Activated CD4-positive, alpha-beta T cell treated with anti-CD3 and anti-CD28 coated beads for 36 hours (primary cell): ENCODE measurements around the gene PARP2. TPM values are rescaled to one million over a fixed set of nuclear protein-coding genes. Genes with fewer than 3 reads are reported as not detected.

Experiments
- ATAC-seq: fragments of 200-7000 bp; cut with Tn5 transposase; one replicate; pipeline ENCODE4 v1.10.0; 2021; ENCODE audit warnings: mild to moderate bottlenecking, moderate library complexity
- CTCF ChIA-PET: fragments of 350-600 bp; sonication (Branson Sonifier 250); formaldehyde crosslinking; loops from one replicate; lab custom pipeline; 2021; ENCODE audit warnings: antibody characterized with exemption; lab: Charles Lee
- POLR2A ChIA-PET: fragments of 350-600 bp; sonication (Branson Sonifier 250); formaldehyde crosslinking; loops from one replicate; lab custom pipeline; 2021; ENCODE audit warnings: antibody characterized with exemption, inconsistent platforms; lab: Charles Lee
- DNase-seq: peaks from one replicate; pipeline ENCODE4 v3.0.0-alpha.2; 2020
- H3K27ac Mint-ChIP-seq: one replicate; pipeline ENCODE4 v1.8.0; 2021; ENCODE audit warnings: mixed read lengths
- H3K27me3 Mint-ChIP-seq: one replicate; pipeline ENCODE4 v1.8.0; 2021; ENCODE audit warnings: mixed read lengths
- H3K36me3 Mint-ChIP-seq: one replicate; pipeline ENCODE4 v1.8.0; 2021; ENCODE audit warnings: low read depth, mixed read lengths
- H3K4me1 Mint-ChIP-seq: one replicate; pipeline ENCODE4 v1.8.0; 2021; ENCODE audit warnings: mixed read lengths
- H3K4me3 Mint-ChIP-seq: one replicate; pipeline ENCODE4 v1.8.0; 2021; ENCODE audit warnings: mild to moderate bottlenecking, moderate library complexity, mixed read lengths
- H3K9me3 Mint-ChIP-seq: one replicate; pipeline ENCODE4 v1.8.0; 2021; ENCODE audit warnings: low read depth, mixed read lengths
- intact Hi-C, 2 experiments: fragments of 100-400 bp; cut with DNase I in 1 of 2; cut with micrococcal nuclease in 1 of 2; formaldehyde crosslinking; loops; one replicate each; pipeline versions ENCODE4 v1.14.2 to v1.15.1; 2022 to 2024; cut with DNase I, micrococcal nuclease
- total RNA-seq, 2 experiments: library from RNA; stranded (reverse); gene quantifications; one replicate each; pipeline ENCODE4 v1.2.3, GENCODE V29; 2021

The PARP2 gene
- total RNA-seq, 2 experiments from 2014 or later = 39.4 to 41.8 TPM

DNA sequence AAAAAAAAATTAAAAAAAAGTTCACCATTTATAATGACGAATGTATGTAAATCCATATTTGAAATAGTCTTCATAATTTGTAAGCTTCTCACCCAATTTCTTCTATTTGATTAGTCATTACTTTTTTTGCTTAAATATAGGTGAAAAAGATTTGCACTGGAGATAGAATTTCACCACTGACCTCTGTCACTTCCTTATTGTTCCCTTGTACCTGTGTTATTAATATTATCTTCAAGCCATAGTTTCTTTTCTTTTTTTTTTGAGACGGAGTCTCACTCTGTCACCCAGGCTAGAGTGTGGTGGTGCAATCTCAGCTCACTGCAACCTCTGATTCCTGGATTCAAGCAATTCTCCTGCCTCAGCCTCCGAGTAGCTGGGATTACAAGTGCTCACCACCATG lies 54.1 kb downstream of the PARP2 start:
- no peak for ATAC-seq
- POLR2A ChIA-PET = no interaction called here

DNA sequence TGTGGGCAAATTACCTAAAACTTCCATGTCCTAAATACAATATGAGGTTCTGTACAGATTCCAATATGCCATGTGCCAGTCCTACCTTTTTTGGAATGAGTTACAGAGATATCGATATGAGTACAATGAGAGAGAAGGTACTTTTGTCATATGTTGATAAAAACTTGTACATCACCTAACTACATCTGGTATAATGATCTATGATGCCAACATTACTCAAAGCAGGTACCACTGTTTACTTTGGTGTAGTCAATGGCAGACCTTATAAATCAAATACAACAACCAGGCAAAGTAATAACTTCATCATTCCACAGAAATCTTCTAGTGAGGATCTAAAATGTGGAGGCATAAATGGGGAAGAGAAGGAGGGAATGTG lies 57.1 kb downstream of the PARP2 start:
- POLR2A ChIA-PET = interaction anchor here (0.6 to 1.0 kb wide), 2 partner anchors 55 to 71 kb away, joined by 4 to 9 read pairs; partner anchors contain the start of genes APEX1 and OSGEP
- ATAC-seq (peak; percentile 76), DNase-seq (no peak)
- Mint-ChIP-seq H3K36me3 (peaks cover 58% of the 10 kb centered on the region), H3K4me3 (peak overlapping the region; percentile 29), H3K27ac (peak overlapping the region; percentile 88), H3K4me1 (peaks cover 33% of the 10 kb centered on the region), H3K9me3 (no peaks in the 10 kb centered on the region), H3K27me3 (no peaks in the 10 kb centered on the region)
- CTCF ChIA-PET = interaction anchor here (0.7 to 2.8 kb wide), 5 partner anchors 9 to 195 kb away, joined by 3 to 25 read pairs (median 5); partner anchors contain the start of gene TEP1
- intact Hi-C loops = loop anchor here (2.0 to 5.0 kb wide), 5 partner anchors 54 to 210 kb away; partner anchors contain the start of genes APEX1 (in 1 of the 2), OSGEP (in 1 of the 2), PARP2 (in 1 of the 2) and PNP (in 1 of the 2)

More for the DNA sequence above, 54.1 kb downstream of the PARP2 start:
- CTCF ChIA-PET = interaction anchor here (0.7 kb wide), 1 partner anchor 282 kb away, joined by 3 read pairs; no protein-coding TSS in a partner anchor
- H3K36me3 Mint-ChIP-seq = peaks cover 41% of the 10 kb centered on the region
- H3K27ac Mint-ChIP-seq = no peak overlapping the region
- intact Hi-C loops = no loop called here
- no peaks in the 10 kb centered on the region for H3K27me3 Mint-ChIP-seq
- H3K9me3 Mint-ChIP-seq = no peaks in the 10 kb centered on the region
- no peak for DNase-seq
- H3K4me1 Mint-ChIP-seq = peaks cover 23% of the 10 kb centered on the region
- H3K4me3 Mint-ChIP-seq = no peak overlapping the region

DNA sequence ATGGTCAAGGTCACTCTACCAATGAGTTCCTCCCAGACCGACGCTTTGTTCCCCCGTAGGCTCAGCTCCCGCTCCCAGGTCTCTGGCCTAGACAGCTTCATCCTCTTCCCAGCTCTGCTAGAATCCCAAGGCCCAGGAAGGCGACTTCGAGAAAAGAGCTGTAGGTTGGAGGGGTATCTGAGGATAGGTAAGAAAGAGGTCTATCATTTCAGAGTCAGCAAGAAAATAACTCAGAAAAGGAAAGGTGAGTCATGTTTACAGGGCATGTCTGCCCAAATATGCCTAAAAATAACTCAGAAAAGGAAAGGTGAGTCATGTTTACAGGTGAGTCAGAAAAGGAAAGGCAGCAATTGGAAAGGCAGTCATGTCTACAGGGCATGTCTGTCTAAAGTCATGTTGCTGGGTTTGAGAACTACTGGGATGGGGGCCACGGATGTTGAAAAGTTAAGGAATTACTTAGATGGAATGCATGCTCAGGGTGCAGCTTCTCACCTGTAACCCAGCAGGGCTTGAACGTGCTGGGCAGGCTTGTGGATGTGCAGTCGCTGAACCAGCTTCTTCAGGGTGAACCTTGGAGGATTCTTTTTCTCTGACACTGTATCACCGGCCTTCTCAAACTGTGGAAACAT lies 57.6 kb downstream of the PARP2 start:
- H3K27me3 Mint-ChIP-seq = no peaks in the 10 kb centered on the region
- peak overlapping the region; percentile 88 for H3K27ac Mint-ChIP-seq
- peak overlapping the region; percentile 29 for H3K4me3 Mint-ChIP-seq
- ChIA-PET CTCF (interaction anchor here (0.7 to 2.8 kb wide), 7 partner anchors 9 to 195 kb away, joined by 3 to 25 read pairs (median 3); partner anchors contain the start of gene TEP1), POLR2A (interaction anchor here (0.6 to 1.0 kb wide), 3 partner anchors 54 to 209 kb away, joined by 3 to 9 read pairs (median 4); partner anchors contain the start of genes APEX1 and OSGEP)
- intact Hi-C loops = loop anchor here (1.0 to 5.0 kb wide), 10 partner anchors 12 to 210 kb away; partner anchors contain the start of genes APEX1 (in 2 of the 2), PARP2 (in 2 of the 2), TEP1 (in 2 of the 2) and CCNB1IP1 (in 1 of the 2)
- peak; percentile 95 for ATAC-seq
- H3K36me3 Mint-ChIP-seq = peaks cover 56% of the 10 kb centered on the region
- no peaks in the 10 kb centered on the region for H3K9me3 Mint-ChIP-seq
- peaks cover 34% of the 10 kb centered on the region for H3K4me1 Mint-ChIP-seq
- peak; percentile 37 for DNase-seq

DNA sequence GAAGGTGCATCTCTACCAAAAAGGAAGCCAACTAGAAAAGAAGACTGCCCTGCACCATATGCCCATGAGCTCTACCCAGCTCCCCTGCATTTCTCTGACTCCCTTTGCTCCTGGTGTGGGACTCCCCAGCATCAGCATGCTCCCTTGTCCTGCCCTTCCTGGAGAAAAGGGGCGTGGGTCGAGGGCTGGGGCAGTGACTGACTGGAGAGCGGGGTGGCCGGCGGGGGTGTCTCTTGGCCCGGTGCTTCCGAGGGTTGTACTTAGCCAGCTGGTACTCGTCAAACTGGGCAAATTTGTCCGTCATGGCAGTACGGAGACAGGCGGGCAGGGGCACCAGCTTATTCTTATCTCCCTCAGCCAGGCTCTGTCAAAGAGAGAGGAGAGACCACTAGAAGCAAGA lies 60.1 kb downstream of the PARP2 start:
- DNase-seq (no peak), ATAC-seq (no peak)
- no peaks in the 10 kb centered on the region for H3K9me3 Mint-ChIP-seq
- ChIA-PET POLR2A (no interaction called here), CTCF (interaction anchor here (0.8 to 5.0 kb wide), 2 partner anchors 11 to 32 kb away, joined by 4 to 30 read pairs; partner anchors contain the start of gene TEP1)
- peaks cover 41% of the 10 kb centered on the region for H3K4me1 Mint-ChIP-seq
- intact Hi-C loops = loop anchor here in 1 of 2 experiments (5.0 kb wide), 1 partner anchor 89 kb away; no protein-coding TSS in a partner anchor
- peaks cover 64% of the 10 kb centered on the region for H3K36me3 Mint-ChIP-seq
- H3K27me3 Mint-ChIP-seq = no peaks in the 10 kb centered on the region
- no peak overlapping the region for H3K4me3 Mint-ChIP-seq
- H3K27ac Mint-ChIP-seq = no peak overlapping the region

Other genes starting within 250 kb of the PARP2 start
- not detected for gene OR4K17, start 232.9 kb upstream of the PARP2 start, total RNA-seq
- not detected for gene OR4N5, start 204.8 kb upstream of the PARP2 start, total RNA-seq
- gene OR11G2, start 152.7 kb upstream of the PARP2 start, total RNA-seq = not detected
- not detected for gene OR11H6, start 119.9 kb upstream of the PARP2 start, total RNA-seq
- not detected for gene OR11H7, start 114.7 kb upstream of the PARP2 start, total RNA-seq
- not detected for gene OR11H4, start 104.3 kb upstream of the PARP2 start, total RNA-seq
- gene TTC5, start 37.7 kb upstream of the PARP2 start, total RNA-seq = 10 to 100 TPM; 21.6 to 23.5 TPM
- gene CCNB1IP1, start 10.4 kb upstream of the PARP2 start, total RNA-seq = 10 to 100 TPM; 57.4 to 67.0 TPM
- 10 to 100 TPM; 29.2 to 40.1 TPM for gene TEP1, start 69.9 kb downstream of the PARP2 start, total RNA-seq
- gene KLHL33, start 92.5 kb downstream of the PARP2 start, total RNA-seq = under 1 TPM; 0.05 to 0.09 TPM
- 10 to 100 TPM; 46.2 to 47.5 TPM for gene OSGEP, start 111.2 kb downstream of the PARP2 start, total RNA-seq
- gene APEX1, start 111.6 kb downstream of the PARP2 start, total RNA-seq = 100 to 1,000 TPM; 216 to 257 TPM
- 10 to 100 TPM; 24.2 to 24.7 TPM for gene PIP4P1, start 117.8 kb downstream of the PARP2 start, total RNA-seq
- 100 to 1,000 TPM; 160 to 164 TPM for gene PNP, start 125.8 kb downstream of the PARP2 start, total RNA-seq
- gene RNASE10, start 161.9 kb downstream of the PARP2 start, total RNA-seq = under 1 TPM; 0.16 to 0.56 TPM
- not detected for gene RNASE9, start 217.4 kb downstream of the PARP2 start, total RNA-seq
- gene RNASE11, start 244.4 kb downstream of the PARP2 start, total RNA-seq = not detected
- gene RNASE12, start 247.7 kb downstream of the PARP2 start, total RNA-seq = not detected